HEK293T (cell line): ENCODE measurements around the gene GAGE12F.
"Not testable (repeated sequence)": the region's sequence is repeated elsewhere in the genome, so short reads cannot be mapped to it uniquely, and the experiment has no call there.

Experiments used
- ARNT ChIP-seq: fragments of 450-650 bp; IDR thresholded peaks from 2 replicates; pipeline ENCODE4 v1.6.1; 2017; ENCODE audit warnings: mild to moderate bottlenecking
- ELF4 ChIP-seq: fragments of 450-650 bp; IDR thresholded peaks from 2 replicates; pipeline ENCODE4 v1.6.1; 2017; ENCODE audit warnings: antibody characterized with exemption
- FOXA1 ChIP-seq: fragments of 450-650 bp; IDR thresholded peaks from 2 replicates; pipeline ENCODE4 v1.6.1; 2016; ENCODE audit warnings: mild to moderate bottlenecking
- FOXK2 ChIP-seq: fragments of 450-650 bp; IDR thresholded peaks from 2 replicates; pipeline ENCODE4 v1.6.1; 2016; ENCODE audit warnings: mild to moderate bottlenecking
- HDGF ChIP-seq: fragments of 450-650 bp; IDR thresholded peaks from 2 replicates; pipeline ENCODE4 v1.6.1; 2017; ENCODE audit warnings: antibody characterized with exemption, borderline replicate concordance
- NFRKB ChIP-seq: fragments of 450-650 bp; IDR thresholded peaks from 2 replicates; pipeline ENCODE4 v1.6.1; 2016; ENCODE audit warnings: mild to moderate bottlenecking, moderate library complexity
- SP1 ChIP-seq: fragments of 450-650 bp; IDR thresholded peaks from 2 replicates; pipeline ENCODE4 v1.6.1; 2017
- SUZ12 ChIP-seq: fragments of 450-650 bp; IDR thresholded peaks from 2 replicates; pipeline ENCODE4 v1.6.1; 2016; ENCODE audit warnings: mild to moderate bottlenecking
- TF ChIP-seq, protein P1 (sequence below): fragments of 450-650 bp; IDR thresholded peaks from 2 replicates; pipeline ENCODE4 v1.6.1; 2016

DNA sequence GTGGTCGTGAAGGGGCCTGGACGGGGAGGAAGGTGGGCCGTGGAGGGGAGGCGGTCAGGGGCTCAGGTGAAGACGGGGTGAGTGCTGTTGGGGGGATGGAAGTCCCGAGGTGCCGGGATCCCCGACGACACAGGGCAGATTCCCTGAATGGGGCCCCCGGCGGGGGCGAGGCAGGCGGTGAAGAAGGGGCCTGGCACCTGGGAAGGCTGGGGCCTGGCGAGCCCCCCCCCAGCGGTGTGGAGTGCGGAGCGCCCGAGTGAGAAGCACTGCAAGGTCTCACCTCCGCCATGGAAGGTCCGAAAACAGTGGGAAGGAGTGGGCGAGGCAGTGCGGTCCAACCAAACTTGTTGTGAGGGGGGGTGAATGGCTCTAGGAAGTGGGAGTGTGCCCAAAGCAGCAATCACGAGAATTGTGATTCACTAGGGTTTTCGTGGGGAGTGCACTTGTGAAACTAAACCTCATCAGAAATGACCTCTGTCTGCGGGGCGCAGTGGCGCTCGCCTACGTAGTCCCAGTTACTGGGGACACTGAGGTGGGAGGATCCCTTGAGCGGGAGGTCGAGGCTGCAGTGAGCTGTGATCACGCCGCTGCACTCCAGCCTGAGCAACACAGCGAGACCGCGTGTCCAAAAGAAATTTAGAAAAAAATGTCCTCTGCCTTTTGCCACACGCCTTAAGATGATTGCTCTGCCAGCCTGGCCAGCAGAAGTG, 29.3 kb downstream of the GAGE12F start:
- TF ChIP-seq ARNT, ELF4, SP1, SUZ12, FOXK2, NFRKB, FOXA1, HDGF: not testable (repeated sequence)
- TF ChIP-seq, protein P1, sequence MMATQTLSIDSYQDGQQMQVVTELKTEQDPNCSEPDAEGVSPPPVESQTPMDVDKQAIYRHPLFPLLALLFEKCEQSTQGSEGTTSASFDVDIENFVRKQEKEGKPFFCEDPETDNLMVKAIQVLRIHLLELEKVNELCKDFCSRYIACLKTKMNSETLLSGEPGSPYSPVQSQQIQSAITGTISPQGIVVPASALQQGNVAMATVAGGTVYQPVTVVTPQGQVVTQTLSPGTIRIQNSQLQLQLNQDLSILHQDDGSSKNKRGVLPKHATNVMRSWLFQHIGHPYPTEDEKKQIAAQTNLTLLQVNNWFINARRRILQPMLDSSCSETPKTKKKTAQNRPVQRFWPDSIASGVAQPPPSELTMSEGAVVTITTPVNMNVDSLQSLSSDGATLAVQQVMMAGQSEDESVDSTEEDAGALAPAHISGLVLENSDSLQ: not testable (repeated sequence)
